Left lung (tissue), 14 donors: ENCODE results near the gene IMP4. TPM values are rescaled to one million over a fixed set of nuclear protein-coding genes. Genes with fewer than 3 reads are reported as not detected.
A peak's percentile ranks its signal among the peaks of the same experiment; 100 is the strongest.

Experiments used
- ATAC-seq: fragments of 200-7000 bp; cut with Tn5 transposase; one replicate; pipeline ENCODE4 v1.9.1; 2020; ENCODE audit warnings: moderate library complexity
- DNase-seq, 4 donors: peaks; one replicate each; pipeline ENCODE4 v3.0.0-alpha.2; 2013 to 2020
- H3K27ac ChIP-seq, 2 donors: fragments of 200-600 bp; sonication (generic) in 1 of 2; one replicate each; pipeline versions ENCODE4 v1.5.0 to v1.8.0; 2020 to 2021
- H3K27me3 ChIP-seq, 2 donors: fragments of 200-600 bp; sonication (generic) in 1 of 2; one replicate each; pipeline versions ENCODE4 v1.5.0 to v1.8.0; 2020 to 2021
- H3K36me3 ChIP-seq, 2 donors: fragments of 200-600 bp; sonication (generic) in 1 of 2; one replicate each; pipeline versions ENCODE4 v1.5.0 to v1.8.0; 2020 to 2021
- H3K4me1 ChIP-seq, 2 donors: fragments of 200-600 bp; one replicate each; pipeline ENCODE4 v1.8.0; 2021
- H3K4me3 ChIP-seq, 2 donors: fragments of 200-600 bp; sonication (generic) in 1 of 2; one replicate each; pipeline versions ENCODE4 v1.5.0 to v1.8.0; 2020 to 2021; ENCODE audit warnings: mild to moderate bottlenecking in 1 of 2
- H3K9me3 ChIP-seq, 2 donors: fragments of 200-600 bp; sonication (generic) in 1 of 2; one replicate each; pipeline versions ENCODE4 v1.5.0 to v1.8.0; 2020 to 2021
- CTCF ChIP-seq, 2 donors: fragments of 200-600 bp; sonication (generic) in 1 of 2; IDR thresholded peaks; one replicate each; pipeline versions ENCODE4 v1.5.0 to v1.8.0; 2021; ENCODE audit warnings: antibody characterized with exemption in 2 of 2
- intact Hi-C, 2 donors: fragments of 100-400 bp; cut with DNase I; formaldehyde crosslinking; loops; one replicate each; pipeline versions ENCODE4 v1.11.2 to v1.14.2; 2022
- long read RNA-seq, 12 donors: library from polyadenylated mRNA in 2 of 12; unstranded in 2 of 12; transcript quantifications; one replicate each; pipeline ENCODE4 v2.0.0 and lab custom pipeline, GENCODE V29; 2019 to 2026
- polyA plus RNA-seq, 6 donors: library from polyadenylated mRNA; unstranded; fragments of 120-200 nt; gene quantifications; one replicate each; pipeline ENCODE4 v1.2.1, GENCODE V29; 2013; ENCODE audit not compliant: insufficient read length in 6 of 6
- total RNA-seq, 2 donors: library from RNA; stranded (reverse); fragmentation: NEBNext Ultra II Directional; extraction: Animal tissue kit (Norgen Biotek cat#: 25700); gene quantifications; one replicate each; pipeline ENCODE4 v1.2.1, GENCODE V29; 2021
- donor health status: DM: no; HTN: yes; CAD: no.
- donor health status: DM: no; HTN: no; CAD: no.

Gene IMP4
- total RNA-seq (10 to 100 TPM; 52.3 to 82.2 TPM), polyA plus RNA-seq (10 to 100 TPM; 29.2 to 40.6 (median 32.2) TPM)
- long read RNA-seq, donor 1, transcript IMP4-201 (9 exons, 1,740 nt) = major isoform, 11 of 15 reads
- long read RNA-seq, donor 1, partial matches to known transcripts = 0 of 15 reads
- long read RNA-seq, donor 1, other reads (novel, unspliced or antisense) = 0 of 15 reads
- long read RNA-seq, donor 2, transcript IMP4-201 (9 exons, 1,740 nt) = major isoform, 11 of 17 reads
- long read RNA-seq, donor 2, partial matches to known transcripts = 0 of 17 reads
- long read RNA-seq, donor 2, other reads (novel, unspliced or antisense) = 0 of 17 reads
- long read RNA-seq, donor 3, transcript IMP4-201 (9 exons, 1,740 nt) = major isoform, 9 of 11 reads
- long read RNA-seq, donor 3, partial matches to known transcripts = 0 of 11 reads
- long read RNA-seq, donor 3, other reads (novel, unspliced or antisense) = 0 of 11 reads
- long read RNA-seq, donor 4, transcript IMP4-202 (9 exons, 822 nt) = minor isoform, 10 of 58 reads
- long read RNA-seq, donor 4, transcript IMP4-201 (9 exons, 1,740 nt) = major isoform, 38 of 58 reads
- long read RNA-seq, donor 4, partial matches to known transcripts = 2 of 58 reads
- long read RNA-seq, donor 4, other reads (novel, unspliced or antisense) = 5 of 58 reads
- long read RNA-seq, donor 5, transcript IMP4-201 (9 exons, 1,740 nt) = major isoform, 9 of 11 reads
- long read RNA-seq, donor 5, partial matches to known transcripts = 0 of 11 reads
- long read RNA-seq, donor 5, other reads (novel, unspliced or antisense) = 0 of 11 reads
- long read RNA-seq, donor 6, transcript IMP4-201 (9 exons, 1,740 nt) = major isoform, 11 of 13 reads
- long read RNA-seq, donor 6, partial matches to known transcripts = 0 of 13 reads
- long read RNA-seq, donor 6, other reads (novel, unspliced or antisense) = 0 of 13 reads
- long read RNA-seq, donor 7, partial matches to known transcripts = 0 of 8 reads
- long read RNA-seq, donor 7, other reads (novel, unspliced or antisense) = 0 of 8 reads
- long read RNA-seq, donor 8, transcript IMP4-201 (9 exons, 1,740 nt) = major isoform, 8 of 18 reads
- long read RNA-seq, donor 8, partial matches to known transcripts = 6 of 18 reads
- long read RNA-seq, donor 8, other reads (novel, unspliced or antisense) = 0 of 18 reads
- long read RNA-seq, donor 9, partial matches to known transcripts = 0 of 1 reads
- long read RNA-seq, donor 9, other reads (novel, unspliced or antisense) = 0 of 1 reads
- long read RNA-seq, donor 10, transcript IMP4-208 (8 exons, 2,379 nt) = minor isoform, 27 of 158 reads
- long read RNA-seq, donor 10, transcript IMP4-202 (9 exons, 822 nt) = minor isoform, 30 of 158 reads
- long read RNA-seq, donor 10, transcript IMP4-201 (9 exons, 1,740 nt) = major isoform, 83 of 158 reads
- long read RNA-seq, donor 10, partial matches to known transcripts = 2 of 158 reads
- long read RNA-seq, donor 10, other reads (novel, unspliced or antisense) = 14 of 158 reads
- long read RNA-seq, donor 11, transcript IMP4-202 (9 exons, 822 nt) = minor isoform, 7 of 24 reads
- long read RNA-seq, donor 11, transcript IMP4-201 (9 exons, 1,740 nt) = minor isoform, 6 of 24 reads
- long read RNA-seq, donor 11, transcript IMP4-208 (8 exons, 2,379 nt) = major isoform, 8 of 24 reads
- long read RNA-seq, donor 11, partial matches to known transcripts = 0 of 24 reads
- long read RNA-seq, donor 11, other reads (novel, unspliced or antisense) = 0 of 24 reads
- long read RNA-seq, donor 12, transcript IMP4-201 (9 exons, 1,740 nt) = major isoform, 8 of 13 reads
- long read RNA-seq, donor 12, partial matches to known transcripts = 0 of 13 reads
- long read RNA-seq, donor 12, other reads (novel, unspliced or antisense) = 0 of 13 reads

GRCh38 chr2:130342533-130343275 lies at the start of gene IMP4:
TSS of gene IMP4 (plus strand) at chr2:130342897. CDS start at chr2:130342933, 36 bp downstream.
- Histone ChIP-seq H3K27ac (peak within 1 kb of the TSS; percentile 93 to 96), H3K9me3 (no peaks in the 10 kb centered on the region), H3K4me3 (peak within 1 kb of the TSS; percentile 81 to 91), H3K36me3 (peaks cover 0 to 51% of the 10 kb centered on the region in 2 donors), H3K4me1 (peaks cover 11 to 26% of the 10 kb centered on the region in 2 donors), H3K27me3 (no peaks in the 10 kb centered on the region)
- peak in 1 of 2 donors; percentile 14 for TF ChIP-seq CTCF (IDR thresholded peaks at IDR 0.05)
- peak; percentile 96 for ATAC-seq
- intact Hi-C loops = no loop called here
- peak; percentile 94 to 99 (median 98) for DNase-seq

GRCh38 chr2:130300258-130300969 lies 42.3 kb upstream of the IMP4 start:
- H3K27me3 ChIP-seq = peaks cover 0 to 32% of the 10 kb centered on the region in 2 donors
- no peak overlapping the region for H3K27ac ChIP-seq
- TF ChIP-seq CTCF (IDR thresholded peaks at IDR 0.05) = no peak
- no peak overlapping the region for H3K4me3 ChIP-seq
- H3K4me1 ChIP-seq = no peaks in the 10 kb centered on the region
- no peaks in the 10 kb centered on the region for H3K9me3 ChIP-seq
- no peaks in the 10 kb centered on the region for H3K36me3 ChIP-seq
- ATAC-seq (no peak), DNase-seq (peak in 1 of 4 donors; percentile 40)
- intact Hi-C loops = no loop called here

GRCh38 chr2:130300970-130301348 lies 41.7 kb upstream of the IMP4 start:
- TF ChIP-seq CTCF (IDR thresholded peaks at IDR 0.05) = no peak
- DNase-seq (peak in 1 of 4 donors; percentile 60), ATAC-seq (no peak)
- Histone ChIP-seq H3K27ac (no peak overlapping the region), H3K4me3 (no peak overlapping the region), H3K4me1 (no peaks in the 10 kb centered on the region), H3K9me3 (no peaks in the 10 kb centered on the region), H3K36me3 (no peaks in the 10 kb centered on the region), H3K27me3 (peaks cover 0 to 26% of the 10 kb centered on the region in 2 donors)
- intact Hi-C loops = no loop called here
